Thyroid gland (tissue), 4 donors: ENCODE measurements around the gene CSTF1.

Source experiments
- POLR2A ChIP-seq, 2 donors: fragments of 450-650 bp; IDR thresholded peaks; one replicate each; pipeline ENCODE4 v1.6.1; 2017; ENCODE audit warnings: antibody characterized with exemption in 2 of 2, mild to moderate bottlenecking in 2 of 2, moderate library complexity in 1 of 2
- TF ChIP-seq, protein P1 (sequence below), 6 experiments: fragments of 200-600 bp in 3 of 6; fragments of 450-650 bp in 3 of 6; sonication (generic) in 3 of 6; IDR thresholded peaks; one replicate each; pipeline ENCODE4 v1.5.1; 2016 to 2019; ENCODE audit warnings: antibody characterized with exemption in 6 of 6, mild to moderate bottlenecking in 2 of 6, inconsistent platforms in 1 of 6, moderate library complexity in 1 of 6

DNA sequence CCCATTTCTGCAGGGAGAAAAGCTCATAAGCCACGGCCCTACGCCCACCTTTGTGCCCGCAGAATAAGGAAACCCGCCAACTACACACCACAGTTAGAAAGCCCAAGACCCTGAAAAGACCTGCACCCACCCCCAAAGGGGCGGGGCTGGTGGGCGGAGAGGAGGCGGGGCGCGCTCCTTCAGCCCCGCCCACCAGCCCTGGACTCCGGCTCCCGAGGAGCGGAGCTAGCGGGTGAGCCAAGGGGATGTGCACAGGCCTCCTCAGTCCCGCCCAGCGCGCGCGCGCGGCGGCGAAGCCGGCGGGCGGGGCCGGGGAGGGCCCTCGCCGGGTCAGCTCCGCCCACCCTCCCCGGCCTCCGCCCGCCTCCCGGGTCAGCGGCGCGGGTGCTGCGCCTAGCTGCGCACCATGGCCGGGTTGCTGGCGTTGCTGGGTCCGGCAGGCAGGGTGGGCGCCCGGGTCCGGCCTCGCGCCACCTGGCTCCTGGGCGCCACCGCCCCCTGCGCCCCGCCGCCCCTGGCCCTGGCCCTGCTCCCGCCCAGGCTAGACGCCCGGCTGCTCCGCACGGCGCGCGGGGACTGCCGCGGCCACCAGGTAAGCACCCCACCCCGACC lies 33.7 kb upstream of the CSTF1 start, which contains the start of gene FAM210B:
- TF ChIP-seq, protein P1, sequence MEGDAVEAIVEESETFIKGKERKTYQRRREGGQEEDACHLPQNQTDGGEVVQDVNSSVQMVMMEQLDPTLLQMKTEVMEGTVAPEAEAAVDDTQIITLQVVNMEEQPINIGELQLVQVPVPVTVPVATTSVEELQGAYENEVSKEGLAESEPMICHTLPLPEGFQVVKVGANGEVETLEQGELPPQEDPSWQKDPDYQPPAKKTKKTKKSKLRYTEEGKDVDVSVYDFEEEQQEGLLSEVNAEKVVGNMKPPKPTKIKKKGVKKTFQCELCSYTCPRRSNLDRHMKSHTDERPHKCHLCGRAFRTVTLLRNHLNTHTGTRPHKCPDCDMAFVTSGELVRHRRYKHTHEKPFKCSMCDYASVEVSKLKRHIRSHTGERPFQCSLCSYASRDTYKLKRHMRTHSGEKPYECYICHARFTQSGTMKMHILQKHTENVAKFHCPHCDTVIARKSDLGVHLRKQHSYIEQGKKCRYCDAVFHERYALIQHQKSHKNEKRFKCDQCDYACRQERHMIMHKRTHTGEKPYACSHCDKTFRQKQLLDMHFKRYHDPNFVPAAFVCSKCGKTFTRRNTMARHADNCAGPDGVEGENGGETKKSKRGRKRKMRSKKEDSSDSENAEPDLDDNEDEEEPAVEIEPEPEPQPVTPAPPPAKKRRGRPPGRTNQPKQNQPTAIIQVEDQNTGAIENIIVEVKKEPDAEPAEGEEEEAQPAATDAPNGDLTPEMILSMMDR (IDR thresholded peaks at IDR 0.05), result no peak
- peak in 1 of 2 donors; percentile 60 for TF ChIP-seq POLR2A (IDR thresholded peaks at IDR 0.05)
